IMR-90 (cell line): ENCODE measurements around the gene DZIP1L. TPM values are rescaled to one million over a fixed set of nuclear protein-coding genes. Genes with fewer than 3 reads are reported as not detected.

Source experiments
- ATAC-seq: fragments of 200-7000 bp; cut with Tn5 transposase; 2 replicates; pipeline ENCODE4 v1.9.1; 2020; ENCODE audit warnings: low read depth, mild to moderate bottlenecking, moderate library complexity
- BruUV-seq: library from RNA; stranded (reverse); fragments of 400-500 nt; replicated peaks from 2 replicates; lab custom pipeline; 2021; lab: Mats Ljungman, UMichigan
- CTCF ChIA-PET: fragments of 300-600 bp; formaldehyde crosslinking; extraction: SDS; loops from one replicate; lab custom pipeline; 2021; ENCODE audit warnings: antibody characterized with exemption; lab: Yijun Ruan, JAX
- POLR2A ChIA-PET: fragments of 300-600 bp; sonication (Branson Sonifier 250); formaldehyde crosslinking; loops from one replicate; lab custom pipeline; 2022; ENCODE audit warnings: antibody characterized with exemption; ENCODE audit not compliant: unreplicated experiment; lab: Charles Lee
- DNase-seq: peaks from one replicate; pipeline ENCODE4 v3.0.0; 2013
- H2AFZ ChIP-seq: replicated peaks from 2 replicates; pipeline ENCODE3; 2013; ENCODE audit warnings: low read length, mild to moderate bottlenecking; ENCODE audit not compliant: poor library complexity
- H2AK5ac ChIP-seq: 2 replicates; pipeline ENCODE4 v1.6.1; 2013; ENCODE audit warnings: low read depth, low read length, inconsistent platforms
- H2AK9ac ChIP-seq: replicated peaks from 2 replicates; pipeline ENCODE3; 2013; ENCODE audit warnings: mild to moderate bottlenecking, low read depth, low read length, moderate library complexity; ENCODE audit not compliant: poor library complexity
- H2BK120ac ChIP-seq: 2 replicates; pipeline ENCODE4 v1.6.1; 2013; ENCODE audit warnings: low read depth, low read length, inconsistent platforms
- H2BK15ac ChIP-seq: 3 replicates; pipeline ENCODE4 v1.6.1; 2013; ENCODE audit warnings: low read depth, low read length, inconsistent platforms
- H2BK20ac ChIP-seq: 2 replicates; pipeline ENCODE4 v1.6.1; 2013; ENCODE audit warnings: low read depth, mild to moderate bottlenecking, inconsistent platforms, low read length, moderate library complexity
- H2BK5ac ChIP-seq: 2 replicates; pipeline ENCODE4 v1.6.1; 2013; ENCODE audit warnings: mild to moderate bottlenecking, low read depth, low read length, inconsistent platforms; ENCODE audit not compliant: poor library complexity, severe bottlenecking
- H3K14ac ChIP-seq: replicated peaks from 2 replicates; pipeline ENCODE4 v1.6.1; 2013; ENCODE audit warnings: low read depth, low read length, inconsistent platforms
- H3K18ac ChIP-seq: 2 replicates; pipeline ENCODE4 v1.6.1; 2013; ENCODE audit warnings: low read depth, low read length, control low read depth
- H3K23ac ChIP-seq: 2 replicates; pipeline ENCODE4 v1.6.1; 2013; ENCODE audit warnings: low read depth, low read length, inconsistent platforms
- H3K27ac ChIP-seq: 2 replicates; pipeline ENCODE4 v1.5.1; 2013; ENCODE audit warnings: mild to moderate bottlenecking, control low read depth, low read length; ENCODE audit not compliant: insufficient read depth
- H3K27me3 ChIP-seq: 2 replicates; pipeline ENCODE4 v1.6.1; 2013; ENCODE audit warnings: low read length; ENCODE audit not compliant: control insufficient read depth, insufficient read depth
- H3K36me3 ChIP-seq: 2 replicates; pipeline ENCODE4 v1.6.1; 2013; ENCODE audit warnings: low read length, mixed read lengths; ENCODE audit not compliant: control insufficient read depth, insufficient read depth
- H3K4ac ChIP-seq: 2 replicates; pipeline ENCODE4 v1.6.1; 2013; ENCODE audit warnings: low read depth, low read length, inconsistent platforms
- H3K4me1 ChIP-seq: 2 replicates; pipeline ENCODE4 v1.6.1; 2013; ENCODE audit warnings: low read length, mixed read lengths; ENCODE audit not compliant: control insufficient read depth, insufficient read depth
- H3K4me2 ChIP-seq: 2 replicates; pipeline ENCODE4 v1.6.1; 2013; ENCODE audit warnings: low read depth, mild to moderate bottlenecking, control low read depth, low read length, moderate library complexity
- H3K4me3 ChIP-seq: 2 replicates; pipeline ENCODE4 v1.5.1; 2013; ENCODE audit warnings: low read depth, mild to moderate bottlenecking, control low read depth, low read length, moderate library complexity; ENCODE audit not compliant: insufficient read depth
- H3K56ac ChIP-seq: 2 replicates; pipeline ENCODE4 v1.6.1; 2013; ENCODE audit warnings: low read length, inconsistent platforms; ENCODE audit not compliant: insufficient read depth; ENCODE audit errors: extremely low read depth
- H3K79me1 ChIP-seq, 2 experiments: 2 replicates each; pipeline ENCODE4 v1.6.1; 2013; ENCODE audit warnings: low read length in 2 of 2, inconsistent platforms in 1 of 2, low read depth in 1 of 2
- H3K9ac ChIP-seq: 2 replicates; pipeline ENCODE4 v1.6.1; 2013; ENCODE audit warnings: low read depth, low read length, control low read depth
- H3K9me1 ChIP-seq: 2 replicates; pipeline ENCODE4 v1.6.1; 2013; ENCODE audit warnings: low read length, inconsistent platforms; ENCODE audit not compliant: insufficient read depth
- H3K9me3 ChIP-seq: 2 replicates; pipeline ENCODE4 v1.6.1; 2013; ENCODE audit warnings: low read length; ENCODE audit not compliant: control insufficient read depth, insufficient read depth
- H4K20me1 ChIP-seq: 2 replicates; pipeline ENCODE4 v1.6.1; 2013; ENCODE audit warnings: low read length, inconsistent platforms; ENCODE audit not compliant: insufficient read depth
- H4K5ac ChIP-seq: 2 replicates; pipeline ENCODE4 v1.6.1; 2013; ENCODE audit warnings: mild to moderate bottlenecking, low read depth, low read length, control low read depth
- H4K8ac ChIP-seq, 2 experiments: 2 replicates each; pipeline ENCODE4 v1.6.1; 2013; ENCODE audit warnings: low read depth in 2 of 2, low read length in 2 of 2, control low read depth in 1 of 2, inconsistent platforms in 1 of 2
- H4K91ac ChIP-seq: 2 replicates; pipeline ENCODE4 v1.6.1; 2013; ENCODE audit warnings: low read depth, low read length, inconsistent platforms; ENCODE audit not compliant: insufficient read depth
- BHLHE40 ChIP-seq: fragments of 150-350 bp; IDR thresholded peaks from 2 replicates; pipeline ENCODE4 v1.6.1; 2016; ENCODE audit warnings: mild to moderate bottlenecking, low read depth, low read length
- MAZ ChIP-seq: IDR thresholded peaks from 2 replicates; pipeline ENCODE4 v1.6.1; 2012; ENCODE audit warnings: low read depth, mild to moderate bottlenecking, low read length, improper control_type of control experiment, moderate library complexity, borderline replicate concordance
- RAD21 ChIP-seq: IDR thresholded peaks from 2 replicates; pipeline ENCODE4 v1.6.1; 2012; ENCODE audit warnings: low read length, improper control_type of control experiment
- WGBS, 2 experiments: methylation state at CpG; one replicate each; pipeline versions ENCODE4 v1.1.5 to v1.1.7; 2013; ENCODE audit warnings: missing lambda C conversion rate in 2 of 2; ENCODE audit not compliant: insufficient read length in 1 of 2; ENCODE audit errors: extremely low coverage in 2 of 2; 5-methylcytosine and 5-hydroxymethylcytosine counted together
- dilution Hi-C: fragments of 300-500 bp; cut with HindIII; formaldehyde crosslinking; loops from one replicate; pipeline ENCODE4 v1.14.3; 2018; ENCODE audit warnings: low sequenced_read_pairs; ENCODE audit not compliant: unreplicated experiment
- in situ Hi-C: fragments of 300-500 bp; cut with MboI; formaldehyde crosslinking; loops from 3 replicates; pipeline ENCODE4 v1.14.3; 2019; ENCODE audit warnings: low sequenced_read_pairs, inconsistent platforms, mixed read lengths
- intact Hi-C: fragments of 100-400 bp; cut with micrococcal nuclease; formaldehyde crosslinking; loops from 2 replicates; pipeline ENCODE4 v1.10.0; 2022
- polyA plus RNA-seq, 3 experiments: library from polyadenylated mRNA; depleted of rRNA; stranded (reverse); fragments of >200 nt; gene quantifications; 2 replicates each; pipeline ENCODE4 v1.2.3, GENCODE V29; 2012; ENCODE audit warnings: low replicate concordance in 1 of 3
- total RNA-seq: library from RNA; depleted of rRNA; stranded (reverse); fragments of >200 nt; gene quantifications from 2 replicates; pipeline ENCODE4 v1.2.3, GENCODE V29; 2012

Gene DZIP1L
- total and polyA plus RNA-seq, 2 of the 4 experiments (the other 2 are of a cell fraction): 12.9 to 14.7 TPM

DNA sequence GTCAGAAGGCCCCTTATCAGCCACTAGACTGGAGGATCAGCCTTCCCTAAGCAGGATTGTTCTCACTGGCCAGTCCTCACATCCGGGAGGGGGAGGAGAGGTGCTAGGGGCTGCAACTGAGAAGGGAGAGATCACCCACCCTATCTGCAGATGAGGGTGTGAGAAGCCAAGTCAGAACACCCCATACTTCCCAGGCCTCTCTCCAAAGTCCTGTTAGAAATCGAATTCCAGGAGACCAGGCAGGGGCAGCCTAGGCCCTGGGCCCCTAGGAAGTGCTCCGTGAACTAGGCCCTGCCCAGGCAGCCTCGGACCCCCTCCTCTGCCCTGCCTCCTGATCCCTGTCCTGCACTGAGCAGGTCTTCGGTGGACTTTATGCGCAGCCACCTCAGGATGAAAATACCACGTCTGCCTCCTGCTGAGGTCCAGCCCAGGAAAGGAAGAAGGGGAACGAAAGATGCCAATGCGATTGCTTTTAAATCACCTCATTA lies 933 bp downstream of the DZIP1L start:
- H4K91ac ChIP-seq: peak overlapping the region; percentile 95
- peaks cover 5% of the 10 kb centered on the region for H3K4me1 ChIP-seq
- peak overlapping the region; percentile 95 for H3K4me2 ChIP-seq
- H2BK20ac ChIP-seq: peak overlapping the region; percentile 2
- H3K79me1 ChIP-seq: peaks cover 18 to 42% of the 10 kb centered on the region in 2 experiments
- peak overlapping the region; percentile 99 for H4K5ac ChIP-seq
- peak overlapping the region; percentile 91 for H3K18ac ChIP-seq
- peak overlapping the region; percentile 98 for H3K23ac ChIP-seq
- H3K27me3 ChIP-seq: no peaks in the 10 kb centered on the region
- peaks cover 7% of the 10 kb centered on the region; the same call in 1 of the 2 replicates for H4K20me1 ChIP-seq
- peak; percentile 24 for ATAC-seq
- peak overlapping the region; percentile 100 for H3K9ac ChIP-seq
- intact Hi-C loops: no loop called here
- H3K56ac ChIP-seq: peak overlapping the region; percentile 96
- H2AK5ac ChIP-seq: peak overlapping the region; percentile 98
- peak overlapping the region; percentile 100 for H3K14ac ChIP-seq
- peak overlapping the region; percentile 96 for H2AFZ ChIP-seq
- in situ Hi-C loops: no loop called here
- peak overlapping the region; percentile 98 for H3K4ac ChIP-seq
- WGBS, 2 experiments: 0% methylated on average over 2 of the region's 9 CpGs; no CpG with 5 or more reads in 1 of the 2 experiments
- DNase-seq: peak; percentile 43
- H2BK15ac ChIP-seq: 0 out of 3 replicates have a peak overlapping the region, but pooled peaks have one; percentile 4
- CTCF ChIA-PET: no interaction called here
- peak overlapping the region; percentile 79 for H2BK120ac ChIP-seq
- BruUV-seq: no TSS peak
- H2AK9ac ChIP-seq: peak overlapping the region; percentile 95
- peak overlapping the region; percentile 98 for H2BK5ac ChIP-seq
- peaks cover 8% of the 10 kb centered on the region for H3K9me1 ChIP-seq
- dilution Hi-C loops: no loop called here
- H3K36me3 ChIP-seq: peaks cover 2% of the 10 kb centered on the region
- POLR2A ChIA-PET: no interaction called here
- peak overlapping the region; percentile 96 for H3K27ac ChIP-seq
- TF ChIP-seq BHLHE40 (no peak), RAD21 (no peak), MAZ (peak; percentile 43; the same call in 1 of the 2 replicates)
- H3K9me3 ChIP-seq: no peaks in the 10 kb centered on the region
- H3K4me3 ChIP-seq: peak overlapping the region; percentile 74
- peak overlapping the region; percentile 86 to 98 for H4K8ac ChIP-seq
